Spleen (tissue), 11 donors: Measurements from ENCODE around the gene RRAS2. TPM values are rescaled to one million over a fixed set of nuclear protein-coding genes. Genes with fewer than 3 reads are reported as not detected.
A peak's percentile ranks its signal among the peaks of the same experiment; 100 is the strongest.

Experiments
- DNase-seq: peaks from one replicate; pipeline ENCODE4 v3.0.0-alpha.2; 2020
- H3K27ac ChIP-seq, 8 donors: fragments of 200-600 bp; sonication (generic) in 7 of 8; 1 replicate in 4 of 8; 2 replicates in 4 of 8; pipeline versions ENCODE4 v1.5.0 to v1.8.0; 2016 to 2021; ENCODE audit warnings: inconsistent platforms in 4 of 8, mild to moderate bottlenecking in 4 of 8, moderate library complexity in 1 of 8
- H3K27me3 ChIP-seq, 7 donors: fragments of 200-600 bp; sonication (generic) in 6 of 7; replicated peaks in 1 of 7; 1 replicate in 4 of 7; 2 replicates in 3 of 7; pipeline versions ENCODE4 v1.5.0 to v1.8.0; 2016 to 2021; ENCODE audit warnings: inconsistent platforms in 3 of 7, mild to moderate bottlenecking in 1 of 7
- H3K36me3 ChIP-seq, 6 donors: fragments of 200-600 bp; sonication (generic) in 5 of 6; 1 replicate in 4 of 6; 2 replicates in 2 of 6; pipeline versions ENCODE4 v1.5.0 to v1.8.0; 2016 to 2021; ENCODE audit warnings: inconsistent platforms in 2 of 6
- H3K4me1 ChIP-seq, 6 donors: fragments of 200-600 bp; sonication (generic) in 5 of 6; 1 replicate in 3 of 6; 2 replicates in 3 of 6; pipeline versions ENCODE4 v1.5.0 to v1.8.0; 2016 to 2021; ENCODE audit warnings: inconsistent platforms in 3 of 6
- H3K4me3 ChIP-seq, 8 donors: fragments of 200-600 bp; sonication (generic) in 7 of 8; 1 replicate in 4 of 8; 2 replicates in 4 of 8; pipeline versions ENCODE4 v1.5.0 to v1.8.0; 2016 to 2021; ENCODE audit warnings: inconsistent platforms in 4 of 8, mild to moderate bottlenecking in 4 of 8, moderate library complexity in 2 of 8
- H3K9me3 ChIP-seq, 8 donors: fragments of 200-600 bp; sonication (generic) in 7 of 8; 1 replicate in 4 of 8; 2 replicates in 4 of 8; pipeline versions ENCODE4 v1.5.0 to v1.8.0; 2016 to 2021; ENCODE audit warnings: inconsistent platforms in 4 of 8
- POLR2A ChIP-seq, 3 donors: fragments of 450-650 bp; IDR thresholded peaks; one replicate each; pipeline ENCODE4 v1.5.1; 2017; ENCODE audit warnings: antibody characterized with exemption in 3 of 3, mild to moderate bottlenecking in 1 of 3
- POLR2AphosphoS5 ChIP-seq, 3 donors: sonication (generic); formaldehyde crosslinking; IDR thresholded peaks; one replicate each; pipeline ENCODE4 v1.5.1; 2017; ENCODE audit warnings: antibody characterized with exemption in 3 of 3
- WGBS, 5 donors: extraction: QIAGEN DNeasy Blood & Tissue Kit in 3 of 5; methylation state at CpG; one replicate each; pipeline versions ENCODE4 v1.1.5 to v1.1.7; 2013 to 2018; 5-methylcytosine and 5-hydroxymethylcytosine counted together
- intact Hi-C: fragments of 100-400 bp; cut with DNase I; formaldehyde crosslinking; loops from one replicate; pipeline ENCODE4 v1.15.0; 2023; ENCODE audit warnings: low total_unique reads
- polyA plus RNA-seq, 3 donors: library from polyadenylated mRNA; stranded (reverse); fragments of 200-250 nt; gene quantifications; one replicate each; pipeline ENCODE4 v1.2.1, GENCODE V29; 2013
- total RNA-seq, 7 donors: library from RNA; depleted of rRNA in 3 of 7; stranded (reverse); fragments of >200 nt in 3 of 7; fragmentation: NEBNext Ultra II Directional in 4 of 7; extraction: Animal tissue kit (Norgen Biotek cat#: 25700) in 4 of 7; gene quantifications; one replicate each; pipeline versions ENCODE4 v1.1.0 to v1.2.1, GENCODE V29; 2016 to 2021
- TF ChIP-seq, protein P1 (sequence below), 11 experiments: fragments of 200-600 bp in 7 of 11; fragments of 450-650 bp in 4 of 11; sonication (generic) in 4 of 11; IDR thresholded peaks in 8 of 11; conservative IDR thresholded peaks in 3 of 11; 1 replicate in 7 of 11; 2 replicates in 4 of 11; pipeline versions ENCODE4 v1.4.0 to v1.8.0; 2016 to 2021; ENCODE audit warnings: antibody characterized with exemption in 11 of 11, inconsistent platforms in 4 of 11, mild to moderate bottlenecking in 1 of 11
- donor health status: healthy with polysubstance abuse.
- donor health status: DM: no; HTN: no; CAD: no; lungs with moderate emphysema.
- donor health status: DM: no; HTN: no; CAD: no.
- donor health status: Bipolar disorder and iron deficiency.
- donor health status: healthy.
- donor health status: DM: no; HTN: no; CAD: no.
- donor health status: DM: yes; HTN: yes; CAD: no.

The RRAS2 gene
- total and polyA plus RNA-seq, 10 donors, result 23.7 to 45.8 (median 36.9) TPM

DNA sequence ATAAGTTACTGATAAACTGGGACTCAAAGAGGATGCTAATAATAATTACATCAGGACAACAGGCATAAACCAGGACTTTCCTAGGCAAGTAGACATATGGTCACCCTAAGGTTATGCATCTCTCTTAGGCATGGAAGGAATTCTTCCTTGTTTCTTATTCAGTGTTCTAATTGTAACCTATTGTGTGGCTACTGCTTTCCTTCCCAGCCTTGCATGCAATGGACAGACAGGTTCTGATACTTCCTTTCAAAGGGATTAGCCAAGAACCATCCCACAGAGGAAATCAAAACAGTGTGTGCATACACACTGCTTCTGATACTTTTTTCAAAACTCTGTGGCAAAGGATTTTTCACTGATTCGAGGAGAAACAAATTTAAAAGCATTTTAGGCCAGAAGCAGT lies 48.3 kb downstream of the RRAS2 start:
- H3K27ac ChIP-seq, result peak overlapping the region in 4 of 8 donors; percentile 18 to 83 (median 74)
- no peaks in the 10 kb centered on the region for H3K9me3 ChIP-seq
- intact Hi-C loops, result no loop called here
- H3K4me1 ChIP-seq, result peaks cover 15 to 100% (median 75%) of the 10 kb centered on the region in 6 donors
- no peaks in the 10 kb centered on the region for H3K36me3 ChIP-seq
- no peak overlapping the region for H3K4me3 ChIP-seq
- WGBS, 5 donors, result 24 to 87% (median 60%) methylated on average over 1 of the region's 1 CpG
- TF ChIP-seq POLR2A (IDR thresholded peaks at IDR 0.05), result no peak
- TF ChIP-seq POLR2AphosphoS5 (IDR thresholded peaks at IDR 0.05), result no peak
- TF ChIP-seq, protein P1, sequence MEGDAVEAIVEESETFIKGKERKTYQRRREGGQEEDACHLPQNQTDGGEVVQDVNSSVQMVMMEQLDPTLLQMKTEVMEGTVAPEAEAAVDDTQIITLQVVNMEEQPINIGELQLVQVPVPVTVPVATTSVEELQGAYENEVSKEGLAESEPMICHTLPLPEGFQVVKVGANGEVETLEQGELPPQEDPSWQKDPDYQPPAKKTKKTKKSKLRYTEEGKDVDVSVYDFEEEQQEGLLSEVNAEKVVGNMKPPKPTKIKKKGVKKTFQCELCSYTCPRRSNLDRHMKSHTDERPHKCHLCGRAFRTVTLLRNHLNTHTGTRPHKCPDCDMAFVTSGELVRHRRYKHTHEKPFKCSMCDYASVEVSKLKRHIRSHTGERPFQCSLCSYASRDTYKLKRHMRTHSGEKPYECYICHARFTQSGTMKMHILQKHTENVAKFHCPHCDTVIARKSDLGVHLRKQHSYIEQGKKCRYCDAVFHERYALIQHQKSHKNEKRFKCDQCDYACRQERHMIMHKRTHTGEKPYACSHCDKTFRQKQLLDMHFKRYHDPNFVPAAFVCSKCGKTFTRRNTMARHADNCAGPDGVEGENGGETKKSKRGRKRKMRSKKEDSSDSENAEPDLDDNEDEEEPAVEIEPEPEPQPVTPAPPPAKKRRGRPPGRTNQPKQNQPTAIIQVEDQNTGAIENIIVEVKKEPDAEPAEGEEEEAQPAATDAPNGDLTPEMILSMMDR (IDR thresholded peaks at IDR 0.05 in 8 of 11, conservative IDR thresholded peaks at IDR 0.05 in 3 of 11), result no peak
- DNase-seq, result no peak
- H3K27me3 ChIP-seq, result no peaks in the 10 kb centered on the region

DNA sequence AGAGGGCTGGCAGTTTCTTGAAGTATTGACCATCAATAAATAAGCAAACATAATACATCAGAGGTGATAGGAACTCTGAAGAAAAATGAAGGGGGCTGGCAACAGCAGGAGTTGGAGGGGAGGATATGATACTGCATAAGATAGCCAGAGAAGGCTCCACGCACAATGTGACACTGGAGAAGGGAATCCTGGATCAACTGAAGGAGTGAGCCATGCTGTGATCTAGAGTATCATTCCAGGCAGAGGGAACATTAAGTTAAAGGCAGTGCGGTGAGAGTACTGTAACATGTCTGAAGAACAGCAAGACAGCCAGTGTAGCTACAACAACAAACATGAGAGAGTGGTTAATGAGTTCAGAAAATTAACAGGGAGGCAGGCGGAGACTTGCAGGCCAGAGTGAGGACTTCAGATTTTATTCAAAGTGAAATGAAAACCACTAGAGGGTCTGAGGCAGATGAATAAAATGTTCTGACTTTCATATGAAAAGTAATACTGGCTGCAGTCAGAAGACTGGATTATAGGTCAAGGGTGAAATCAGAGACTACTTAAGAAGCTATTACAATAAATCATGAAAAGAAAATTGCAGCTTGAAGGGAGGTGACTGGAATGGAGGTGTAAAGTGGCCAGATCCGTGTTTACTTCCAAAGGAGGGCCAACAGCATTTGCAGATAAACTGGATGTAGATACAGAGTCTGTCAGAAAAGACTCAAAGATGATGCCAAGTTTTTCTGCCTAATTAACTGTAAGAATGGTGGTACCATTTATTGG lies 49.4 kb downstream of the RRAS2 start:
- peaks cover 15 to 100% (median 68%) of the 10 kb centered on the region in 6 donors for H3K4me1 ChIP-seq
- no peaks in the 10 kb centered on the region for H3K9me3 ChIP-seq
- H3K4me3 ChIP-seq, result no peak overlapping the region
- H3K36me3 ChIP-seq, result no peaks in the 10 kb centered on the region
- WGBS, 5 donors, result 79 to 88% (median 83%) methylated on average over 4 of the region's 4 CpGs
- H3K27me3 ChIP-seq, result no peaks in the 10 kb centered on the region
- H3K27ac ChIP-seq, result peak overlapping the region in 4 of 8 donors; percentile 3 to 83 (median 34)
- DNase-seq, result no peak
- intact Hi-C loops, result no loop called here
- no peak for TF ChIP-seq POLR2AphosphoS5 (IDR thresholded peaks at IDR 0.05)
- TF ChIP-seq POLR2A (IDR thresholded peaks at IDR 0.05), result no peak
- TF ChIP-seq, protein P1 (IDR thresholded peaks at IDR 0.05 in 8 of 11, conservative IDR thresholded peaks at IDR 0.05 in 3 of 11), result no peak

DNA sequence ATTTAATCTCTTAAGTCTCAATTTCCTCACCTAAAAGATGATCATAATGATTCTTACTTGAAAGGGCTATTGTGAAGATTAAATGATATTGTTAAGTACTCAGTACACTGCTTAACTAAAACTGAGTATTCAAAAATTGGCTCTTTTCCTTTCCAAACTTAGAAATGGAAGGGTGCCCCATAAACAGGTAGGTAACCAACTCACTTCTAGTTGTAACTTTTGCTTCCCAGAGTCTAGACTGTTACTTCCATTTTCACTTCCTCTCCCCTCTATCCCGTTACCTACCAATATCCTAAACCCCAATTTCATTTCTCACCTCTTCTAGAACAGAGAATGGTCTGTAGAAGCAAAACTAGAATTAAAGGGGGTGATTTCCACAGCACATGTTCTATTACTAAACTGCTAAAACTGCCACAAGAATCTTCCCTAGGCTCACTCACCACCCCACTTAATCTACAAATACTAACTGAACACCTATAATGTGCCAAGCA lies 50.0 kb downstream of the RRAS2 start:
- intact Hi-C loops, result no loop called here
- Histone ChIP-seq H3K4me1 (peaks cover 15 to 100% (median 65%) of the 10 kb centered on the region in 6 donors), H3K27ac (peak overlapping the region in 4 of 8 donors; percentile 3 to 83 (median 34)), H3K4me3 (no peak overlapping the region), H3K36me3 (no peaks in the 10 kb centered on the region), H3K27me3 (no peaks in the 10 kb centered on the region), H3K9me3 (no peaks in the 10 kb centered on the region)
- no peak for DNase-seq
- WGBS, 5 donors, result 44 to 61% (median 52%) methylated on average over 1 of the region's 1 CpG
- TF ChIP-seq, protein P1 (IDR thresholded peaks at IDR 0.05 in 8 of 11, conservative IDR thresholded peaks at IDR 0.05 in 3 of 11), result no peak
- TF ChIP-seq POLR2AphosphoS5 (IDR thresholded peaks at IDR 0.05) (no peak), POLR2A (IDR thresholded peaks at IDR 0.05) (no peak)
